ENCODE results near the gene PIK3R5. TPM values are rescaled to one million over a fixed set of nuclear protein-coding genes. Genes with fewer than 3 reads are reported as not detected.

The PIK3R5 gene
- total RNA-seq, 1 donor from 2014 or later, result 0.90 TPM

DNA sequence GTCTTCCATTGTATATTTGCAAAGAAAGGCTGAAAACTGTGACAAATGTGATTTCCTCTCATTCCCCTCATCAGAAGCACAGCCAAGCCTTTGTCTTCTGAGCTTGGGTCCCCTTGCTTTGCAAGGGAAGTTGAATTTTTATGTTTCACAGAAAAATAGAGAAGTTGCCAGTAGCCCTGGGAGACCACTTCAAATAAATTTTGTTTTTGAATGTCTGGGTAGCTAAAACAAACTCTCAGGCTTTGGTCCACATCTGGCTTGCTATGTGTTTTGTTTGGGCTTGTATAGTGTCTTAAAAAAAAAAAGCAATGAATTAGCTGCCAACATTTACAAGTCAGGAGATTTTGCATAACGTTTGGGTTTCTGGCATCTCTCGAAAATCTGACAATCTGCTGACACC is 122.2 kb downstream of the PIK3R5 start:
- H3K36me3 Mint-ChIP-seq, result no peaks in the 10 kb centered on the region
- H3K4me3 Mint-ChIP-seq, result no peak overlapping the region
- Histone ChIP-seq H3K27me3 (no peaks in the 10 kb centered on the region), H3K36me3 (no peaks in the 10 kb centered on the region), H3K4me3 (no peak overlapping the region), H3F3A (ENCODE audit: low read depth) (no peaks in the 10 kb centered on the region), H3K4me2 (no peak overlapping the region), H2AFZ (replicated peaks) (no peak overlapping the region), H3K79me2 (ENCODE audit: low read depth) (no peaks in the 10 kb centered on the region), H3K9me3 (ENCODE audit: low read depth) (no peaks in the 10 kb centered on the region), H4K20me1 (ENCODE audit: low read depth) (no peaks in the 10 kb centered on the region), H3K27ac (no peak overlapping the region), H3K4me1 (no peaks in the 10 kb centered on the region), H3K9ac (no peak overlapping the region)
- H3K9me3 Mint-ChIP-seq, result peaks cover 2% of the 10 kb centered on the region
- H3K27ac Mint-ChIP-seq, result no peak overlapping the region
- TF ChIP-seq EZH2phosphoT487 (IDR thresholded peaks at IDR 0.05), result no peak
- TF ChIP-seq EZH2 (IDR thresholded peaks at IDR 0.05), result no peak
- TF ChIP-seq, protein P1, sequence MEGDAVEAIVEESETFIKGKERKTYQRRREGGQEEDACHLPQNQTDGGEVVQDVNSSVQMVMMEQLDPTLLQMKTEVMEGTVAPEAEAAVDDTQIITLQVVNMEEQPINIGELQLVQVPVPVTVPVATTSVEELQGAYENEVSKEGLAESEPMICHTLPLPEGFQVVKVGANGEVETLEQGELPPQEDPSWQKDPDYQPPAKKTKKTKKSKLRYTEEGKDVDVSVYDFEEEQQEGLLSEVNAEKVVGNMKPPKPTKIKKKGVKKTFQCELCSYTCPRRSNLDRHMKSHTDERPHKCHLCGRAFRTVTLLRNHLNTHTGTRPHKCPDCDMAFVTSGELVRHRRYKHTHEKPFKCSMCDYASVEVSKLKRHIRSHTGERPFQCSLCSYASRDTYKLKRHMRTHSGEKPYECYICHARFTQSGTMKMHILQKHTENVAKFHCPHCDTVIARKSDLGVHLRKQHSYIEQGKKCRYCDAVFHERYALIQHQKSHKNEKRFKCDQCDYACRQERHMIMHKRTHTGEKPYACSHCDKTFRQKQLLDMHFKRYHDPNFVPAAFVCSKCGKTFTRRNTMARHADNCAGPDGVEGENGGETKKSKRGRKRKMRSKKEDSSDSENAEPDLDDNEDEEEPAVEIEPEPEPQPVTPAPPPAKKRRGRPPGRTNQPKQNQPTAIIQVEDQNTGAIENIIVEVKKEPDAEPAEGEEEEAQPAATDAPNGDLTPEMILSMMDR (IDR thresholded peaks at IDR 0.05), result no peak
- peaks cover 2% of the 10 kb centered on the region for H3K27me3 Mint-ChIP-seq (ENCODE audit: insufficient read depth, low read depth)
- DNase-seq (ENCODE audit: low spot score), result no peak
- H3K4me1 Mint-ChIP-seq, result peaks cover 3% of the 10 kb centered on the region

DNA sequence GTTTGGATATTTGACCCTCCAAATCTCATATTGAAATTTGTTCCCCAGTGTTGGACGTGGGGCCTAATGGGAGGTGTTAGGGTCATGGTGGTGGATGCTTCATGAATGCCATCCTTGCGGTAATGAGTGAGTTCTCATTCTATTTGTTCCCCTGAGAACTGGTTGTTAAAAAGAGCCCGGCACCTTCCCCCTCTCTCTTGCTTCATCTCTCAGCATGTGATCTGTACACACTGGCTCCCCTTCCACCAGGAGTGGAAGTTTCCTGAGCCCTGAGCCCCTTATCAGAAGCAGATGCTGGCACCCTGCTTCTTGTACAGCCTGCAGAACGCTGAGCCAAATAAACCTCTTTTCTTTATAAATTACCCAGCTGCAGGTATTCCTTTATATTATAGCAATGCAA is 123.7 kb downstream of the PIK3R5 start:
- no peaks in the 10 kb centered on the region for H3K36me3 Mint-ChIP-seq
- H3K9me3 Mint-ChIP-seq, result peaks cover 2% of the 10 kb centered on the region
- no peak for DNase-seq (ENCODE audit: low spot score)
- TF ChIP-seq EZH2phosphoT487 (IDR thresholded peaks at IDR 0.05) (no peak), EZH2 (IDR thresholded peaks at IDR 0.05) (no peak)
- TF ChIP-seq, protein P1 (IDR thresholded peaks at IDR 0.05), result no peak
- no peaks in the 10 kb centered on the region for H4K20me1 ChIP-seq (ENCODE audit: low read depth)
- H3K9ac ChIP-seq, result no peak overlapping the region
- H3K4me3 ChIP-seq, result no peak overlapping the region
- H3K4me3 Mint-ChIP-seq, result no peak overlapping the region
- H3K27me3 ChIP-seq, result no peaks in the 10 kb centered on the region
- H3K4me1 Mint-ChIP-seq, result peaks cover 6% of the 10 kb centered on the region
- no peaks in the 10 kb centered on the region for H3K79me2 ChIP-seq (ENCODE audit: low read depth)
- H3K27me3 Mint-ChIP-seq (ENCODE audit: insufficient read depth, low read depth), result peaks cover 2% of the 10 kb centered on the region
- H3K36me3 ChIP-seq, result no peaks in the 10 kb centered on the region
- H3K4me2 ChIP-seq, result no peak overlapping the region
- H3K9me3 ChIP-seq (ENCODE audit: low read depth), result no peaks in the 10 kb centered on the region
- no peak overlapping the region for H2AFZ ChIP-seq (replicated peaks)
- H3F3A ChIP-seq (ENCODE audit: low read depth), result no peaks in the 10 kb centered on the region
- H3K27ac ChIP-seq, result no peak overlapping the region
- H3K4me1 ChIP-seq, result no peaks in the 10 kb centered on the region
- H3K27ac Mint-ChIP-seq, result no peak overlapping the region

- H3K79me2 ChIP-seq (ENCODE audit: low read depth), result no peaks in the 10 kb centered on the region
- Mint-ChIP-seq H3K4me3 (no peak overlapping the region), H3K9me3 (peaks cover 2% of the 10 kb centered on the region), H3K27ac (no peak overlapping the region), H3K36me3 (no peaks in the 10 kb centered on the region), H3K27me3 (ENCODE audit: insufficient read depth, low read depth) (peaks cover 9% of the 10 kb centered on the region), H3K4me1 (peaks cover 6% of the 10 kb centered on the region)
- no peaks in the 10 kb centered on the region for H3F3A ChIP-seq (ENCODE audit: low read depth)
- no peak for DNase-seq (ENCODE audit: low spot score)
- H3K4me3 ChIP-seq, result no peak overlapping the region
- no peaks in the 10 kb centered on the region for H3K9me3 ChIP-seq (ENCODE audit: low read depth)
- H3K36me3 ChIP-seq, result no peaks in the 10 kb centered on the region
- H3K27me3 ChIP-seq, result no peaks in the 10 kb centered on the region
- TF ChIP-seq EZH2 (IDR thresholded peaks at IDR 0.05) (no peak), EZH2phosphoT487 (IDR thresholded peaks at IDR 0.05) (no peak)
- TF ChIP-seq, protein P1 (IDR thresholded peaks at IDR 0.05), result no peak
- H4K20me1 ChIP-seq (ENCODE audit: low read depth), result no peaks in the 10 kb centered on the region
- H2AFZ ChIP-seq (replicated peaks), result no peak overlapping the region
- no peak overlapping the region for H3K27ac ChIP-seq
- H3K4me1 ChIP-seq, result no peaks in the 10 kb centered on the region
- H3K4me2 ChIP-seq, result no peak overlapping the region
- no peak overlapping the region for H3K9ac ChIP-seq
These were observed 126.0 kb downstream of the PIK3R5 start for GRCh38 chr17:8839410-8839935.
